HepG2 (cell line): ENCODE measurements around the gene PSAP. TPM values are rescaled to one million over a fixed set of nuclear protein-coding genes. Genes with fewer than 3 reads are reported as not detected.

Experiments
- ARID5B ChIP-seq: IDR thresholded peaks from 2 replicates; pipeline ENCODE4 v1.4.0; 2020; ENCODE audit warnings: mild to moderate bottlenecking, missing genetic modification reagents
- CBX1 ChIP-seq: IDR thresholded peaks from one replicate; pipeline ENCODE4 v1.6.1; 2016; ENCODE audit warnings: antibody characterized with exemption, low read depth
- EHMT2 ChIP-seq: fragments of 200-600 bp; sonication (generic); IDR thresholded peaks from 2 replicates; pipeline ENCODE4 v1.7.0; 2017; ENCODE audit warnings: antibody characterized with exemption, low read depth, low read length, borderline replicate concordance
- FOSL2 ChIP-seq: sonication (generic); formaldehyde crosslinking; IDR thresholded peaks from 2 replicates; pipeline ENCODE4 v1.4.0; 2020; ENCODE audit warnings: missing genetic modification reagents
- JDP2 ChIP-seq: sonication (generic); formaldehyde crosslinking; IDR thresholded peaks from 2 replicates; pipeline ENCODE4 v1.8.1; 2022; ENCODE audit warnings: missing genetic modification reagents, borderline replicate concordance
- MYC ChIP-seq: sonication (generic); formaldehyde crosslinking; IDR thresholded peaks from 2 replicates; pipeline ENCODE4 v1.9.0; 2021; ENCODE audit warnings: missing genetic modification reagents, borderline replicate concordance
- NR2F1 ChIP-seq, 2 experiments: fragments of 450-650 bp in 1 of 2; formaldehyde crosslinking in 1 of 2; IDR thresholded peaks; 2 replicates each; pipeline versions ENCODE4 v1.5.0 to v1.6.1; 2016 to 2020; ENCODE audit warnings: mild to moderate bottlenecking in 1 of 2, missing compliant biosample characterization in 1 of 2, missing genetic modification reagents in 1 of 2, moderate library complexity in 1 of 2
- PPARG ChIP-seq: conservative IDR thresholded peaks from 2 replicates; pipeline ENCODE4 v1.6.1; 2016; ENCODE audit warnings: missing biosample characterization, missing genetic modification reagents
- RXRB ChIP-seq: IDR thresholded peaks from 2 replicates; pipeline ENCODE4 v1.6.1; 2016; ENCODE audit warnings: borderline replicate concordance, missing genetic modification reagents, missing compliant biosample characterization
- SAP130 ChIP-seq: IDR thresholded peaks from 2 replicates; pipeline ENCODE4 v1.6.1; 2016; ENCODE audit warnings: low read depth
- SKI ChIP-seq: fragments of 450-650 bp; IDR thresholded peaks from one replicate; pipeline ENCODE4 v1.6.1; 2018; ENCODE audit warnings: mild to moderate bottlenecking; ENCODE audit not compliant: partially characterized antibody
- SOX6 ChIP-seq, 2 experiments: fragments of 450-650 bp in 1 of 2; sonication (generic) in 1 of 2; formaldehyde crosslinking in 1 of 2; IDR thresholded peaks; 2 replicates each; pipeline versions ENCODE4 v1.4.0 to v1.6.1; 2017 to 2020; ENCODE audit warnings: antibody characterized with exemption in 1 of 2, mild to moderate bottlenecking in 1 of 2, missing genetic modification reagents in 1 of 2
- U2AF2 ChIP-seq: fragments of 200-400 bp; formaldehyde crosslinking; IDR thresholded peaks from 2 replicates; pipeline ENCODE4 v1.6.1; 2017; ENCODE audit warnings: low read depth, mild to moderate bottlenecking, low read length
- ZEB1 ChIP-seq: IDR thresholded peaks from 2 replicates; pipeline ENCODE4 v1.6.1; 2012; ENCODE audit warnings: mild to moderate bottlenecking, low read depth, inconsistent platforms; ENCODE audit not compliant: insufficient replicate concordance
- ZFP36 ChIP-seq: fragments of 150-350 bp; IDR thresholded peaks from 2 replicates; pipeline ENCODE4 v1.6.1; 2018; ENCODE audit warnings: borderline replicate concordance, low read length, low read depth; ENCODE audit not compliant: partially characterized antibody
- ZNF503 ChIP-seq: sonication (generic); formaldehyde crosslinking; IDR thresholded peaks from 2 replicates; pipeline ENCODE4 v1.4.0; 2020; ENCODE audit warnings: missing genetic modification reagents
- ZNF609 ChIP-seq: sonication (generic); formaldehyde crosslinking; IDR thresholded peaks from 2 replicates; pipeline ENCODE4 v1.4.0; 2020; ENCODE audit warnings: mild to moderate bottlenecking, missing genetic modification reagents, borderline replicate concordance
- ZSCAN9 ChIP-seq: IDR thresholded peaks from 2 replicates; pipeline ENCODE4 v1.6.1; 2016; ENCODE audit warnings: borderline replicate concordance
- polyA plus RNA-seq, 8 experiments: library from polyadenylated mRNA; depleted of rRNA in 3 of 8; stranded (reverse) in 7 of 8; unstranded in 1 of 8; fragments of >200 nt; fragmentation: Illumina TruSeq in 4 of 8; extraction: Trizol in 4 of 8; gene quantifications; 2 replicates each; pipeline versions ENCODE4 v1.2.1 to v1.2.3, GENCODE V29; 2011 to 2016; ENCODE audit warnings: low read depth in 4 of 8, missing spikeins in 1 of 8, mixed read lengths in 1 of 8; ENCODE audit not compliant: insufficient read depth in 1 of 8
- total RNA-seq, 5 experiments: library from RNA; depleted of rRNA; stranded (reverse); fragments of >200 nt; fragmentation: Illumina TruSeq; extraction: Trizol; gene quantifications; 2 replicates each; pipeline ENCODE4 v1.2.3, GENCODE V29; 2016; ENCODE audit warnings: low read depth in 1 of 5

The PSAP gene
- total and polyA plus RNA-seq, 2 of the 13 experiments (the other 11 are each of a cell fraction or from before 2014, with no cell fraction given) = 323 to 643 TPM

DNA sequence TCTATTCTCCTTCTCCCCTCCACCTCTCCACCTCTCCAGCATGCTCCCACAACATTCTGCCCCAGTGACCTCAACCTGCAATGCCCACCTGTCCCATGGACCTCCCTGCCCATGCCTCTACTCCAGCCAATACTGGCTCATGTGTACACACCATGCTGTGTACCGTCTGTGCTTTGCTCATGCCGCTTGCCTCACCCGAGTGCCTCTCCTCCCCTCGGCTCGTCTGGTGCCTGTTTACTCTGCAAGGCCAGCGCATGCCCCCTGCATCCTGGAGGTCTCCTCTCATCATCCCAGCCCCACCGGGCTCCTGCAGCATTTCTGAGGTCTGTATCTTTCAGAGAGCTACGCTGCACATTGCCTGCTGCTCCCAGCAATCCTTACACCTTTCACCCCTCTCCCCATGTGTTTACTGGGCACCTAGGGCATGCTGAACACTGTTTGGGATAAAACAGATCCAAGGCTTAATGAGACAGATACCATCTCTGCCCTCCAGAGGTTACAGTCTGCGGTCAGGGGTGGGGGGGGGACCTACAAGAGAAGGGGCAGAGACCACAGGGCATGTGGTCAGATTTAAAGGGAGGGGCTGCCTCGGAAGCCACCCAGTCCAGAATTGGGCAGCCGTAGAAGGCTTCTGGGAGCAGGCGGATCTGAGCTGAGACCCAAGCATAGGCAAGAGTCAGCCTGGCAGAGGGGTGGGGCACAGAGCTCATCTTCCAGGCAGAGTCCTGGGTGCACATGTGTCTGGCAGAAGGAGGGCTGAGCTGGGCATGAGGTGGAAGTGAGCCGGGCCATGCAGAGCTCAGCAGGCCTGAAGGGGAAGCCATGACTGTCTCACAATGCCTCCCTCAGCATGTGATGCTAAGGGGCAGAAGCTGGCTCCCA, 29.6 kb upstream of the PSAP start (continued):
- 0 out of 2 replicates have a peak, but pooled peaks have one; percentile 31 for TF ChIP-seq ZNF609 (CRISPR knock-in tag)
- TF ChIP-seq ZNF503 (CRISPR knock-in tag) = no peak
- no peak for TF ChIP-seq CBX1
- peak; percentile 49 for TF ChIP-seq SKI
- TF ChIP-seq U2AF2 = no peak
- TF ChIP-seq ZEB1 = no peak
- TF ChIP-seq MYC = no peak; the same call in 1 of the 2 replicates
- no peak for TF ChIP-seq ZSCAN9
- TF ChIP-seq JDP2 = no peak
- no peak for TF ChIP-seq EHMT2
- no peak for TF ChIP-seq PPARG (CRISPR knock-in tag)
- 0 out of 4 replicates have a peak, but pooled peaks of 1 of the 2 experiments have one; percentile 18 for TF ChIP-seq NR2F1 (CRISPR knock-in tag; IDR thresholded peaks at IDR 0.05)
- TF ChIP-seq ZFP36 = no peak
- TF ChIP-seq SAP130 (CRISPR knock-in tag) = peak; percentile 54; the same call in 1 of the 2 replicates
- no peak for TF ChIP-seq SOX6 (IDR thresholded peaks at IDR 0.05)
- peak; percentile 32; the same call in 1 of the 2 replicates for TF ChIP-seq SOX6 (CRISPR knock-in tag; IDR thresholded peaks at IDR 0.05)
- peak; percentile 45 for TF ChIP-seq ARID5B (CRISPR knock-in tag)
- 0 out of 2 replicates have a peak, but pooled peaks have one; percentile 24 for TF ChIP-seq RXRB (CRISPR knock-in tag)
- peak; percentile 9; the same call in 1 of the 2 replicates for TF ChIP-seq FOSL2 (CRISPR knock-in tag)
